GM23248 (cell line): ENCODE results near the gene CACNA1D.

Experiments
- EZH2 ChIP-seq: fragments of 200-600 bp; sonication (generic); IDR thresholded peaks from 2 replicates; pipeline ENCODE4 v1.6.1; 2018; ENCODE audit warnings: antibody characterized with exemption, mild to moderate bottlenecking; ENCODE audit not compliant: insufficient read depth, poor library complexity, severe bottlenecking
- EZH2phosphoT487 ChIP-seq: fragments of 200-600 bp; sonication (generic); IDR thresholded peaks from 2 replicates; pipeline ENCODE4 v1.6.1; 2018; ENCODE audit warnings: antibody characterized with exemption, moderate library complexity, mild to moderate bottlenecking, low read depth; ENCODE audit not compliant: insufficient read depth

DNA sequence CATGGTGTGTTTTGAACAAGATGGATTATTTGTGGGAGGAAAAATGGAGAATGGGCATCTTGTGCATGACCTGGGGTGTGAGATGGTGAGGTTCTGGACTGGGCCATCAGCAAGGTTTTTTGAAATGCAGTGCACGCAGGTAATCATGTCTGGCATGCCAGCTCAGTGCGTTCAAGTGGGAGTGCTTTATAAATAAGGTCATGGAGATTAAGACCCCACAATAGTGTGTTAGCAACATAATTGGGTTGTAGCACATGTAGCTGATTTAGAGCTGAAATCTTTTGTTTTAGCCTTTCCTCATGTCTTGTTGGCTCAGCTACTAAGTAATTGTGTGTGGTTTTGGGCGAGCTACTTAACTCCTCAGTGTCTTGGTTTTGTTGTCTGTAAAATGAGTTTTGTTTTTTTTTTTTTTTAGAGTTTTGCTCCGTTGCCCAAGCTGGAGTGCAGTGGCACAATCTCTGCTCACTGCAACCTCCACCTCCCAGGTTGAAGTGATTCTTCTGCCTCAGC, 3.9 kb upstream of the CACNA1D start:
- TF ChIP-seq EZH2 (no peak), EZH2phosphoT487 (no peak)
